DMS53 (cell line): ENCODE results near the gene UCN2.
"Not testable (repeated sequence)": the region's sequence is repeated elsewhere in the genome, so short reads cannot be mapped to it uniquely, and the experiment has no call there.

ENCODE experiments used
- DNase-seq: peaks from one replicate; lab custom pipeline; 2025; lab: John Stamatoyannopoulos, UW

The UCN2 gene

GRCh38 chr3:48536116-48536515 lies 27.5 kb downstream of the UCN2 start:
- DNase-seq, result no peak

- no peak for DNase-seq
Measured at GRCh38 chr3:48535578-48535977, 28.0 kb downstream of the UCN2 start.

GRCh38 chr3:48532977-48533337 lies 30.6 kb downstream of the UCN2 start:
- no peak for DNase-seq

- DNase-seq, result no peak
Measured at GRCh38 chr3:48532271-48532976, 31.2 kb downstream of the UCN2 start.

GRCh38 chr3:48530701-48531100 lies 32.9 kb downstream of the UCN2 start:
- not testable (repeated sequence) for DNase-seq

GRCh38 chr3:48528754-48529153 lies 34.8 kb downstream of the UCN2 start:
- no peak for DNase-seq

- DNase-seq, result no peak
Measured at GRCh38 chr3:48528048-48528447, 35.5 kb downstream of the UCN2 start.

- DNase-seq, result no peak
Measured at GRCh38 chr3:48524970-48525369, 38.6 kb downstream of the UCN2 start.

GRCh38 chr3:48521635-48522034 lies 41.9 kb downstream of the UCN2 start:
- no peak for DNase-seq

- DNase-seq, result no peak
Measured at GRCh38 chr3:48519277-48519643, 44.3 kb downstream of the UCN2 start.

GRCh38 chr3:48518638-48519276 lies 44.8 kb downstream of the UCN2 start:
- no peak for DNase-seq

- DNase-seq, result no peak
Measured at GRCh38 chr3:48518069-48518468, 45.5 kb downstream of the UCN2 start.

GRCh38 chr3:48516571-48516970 lies 47.0 kb downstream of the UCN2 start:
- no peak for DNase-seq

GRCh38 chr3:48514431-48515227 lies 49.0 kb downstream of the UCN2 start:
- DNase-seq, result no peak
